ENCODE data around the gene CAVIN4.

The CAVIN4 gene

GRCh38 chr9:100589582-100589981 lies 11.7 kb downstream of the CAVIN4 start:
- H3K4me1 ChIP-seq (ENCODE audit: insufficient read depth, insufficient read length), result no peaks in the 10 kb centered on the region
- no peaks in the 10 kb centered on the region for H3K9me3 ChIP-seq (ENCODE audit: insufficient read depth, low read length)

GRCh38 chr9:100590481-100590880 lies 12.6 kb downstream of the CAVIN4 start:
- DNase-seq (ENCODE audit: low read depth, low spot score), result no peak
- no peaks in the 10 kb centered on the region for H3K9me3 ChIP-seq (ENCODE audit: insufficient read depth, low read length)

More at GRCh38 chr9:100589582-100589981, 11.7 kb downstream of the CAVIN4 start:
- no peak overlapping the region for H3K9ac ChIP-seq (ENCODE audit: insufficient read length, low read depth)
- TF ChIP-seq YY1 (IDR thresholded peaks at IDR 0.05; ENCODE audit: insufficient read depth, insufficient read length) (no peak), SUZ12 (IDR thresholded peaks at IDR 0.05; ENCODE audit: extremely low read depth, insufficient read depth, insufficient read length) (no peak), ZNF274 (IDR thresholded peaks at IDR 0.05; ENCODE audit: low read depth, low read length) (no peak)
- no peaks in the 10 kb centered on the region for H3K27me3 ChIP-seq (ENCODE audit: insufficient read depth, insufficient read length)
- DNase-seq (ENCODE audit: low read depth, low spot score), result no peak
- H3K36me3 ChIP-seq (ENCODE audit: insufficient read depth, insufficient read length, low read length), result peaks cover 21% of the 10 kb centered on the region
- H3K4me3 ChIP-seq (ENCODE audit: insufficient read length, low read depth), result no peak overlapping the region

GRCh38 chr9:100591139-100591538 lies 13.3 kb downstream of the CAVIN4 start:
- Histone ChIP-seq H3K4me3 (ENCODE audit: insufficient read length, low read depth) (no peak overlapping the region), H3K9ac (ENCODE audit: insufficient read length, low read depth) (no peak overlapping the region), H3K9me3 (ENCODE audit: insufficient read depth, low read length) (no peaks in the 10 kb centered on the region), H3K27me3 (ENCODE audit: insufficient read depth, insufficient read length) (no peaks in the 10 kb centered on the region), H3K36me3 (ENCODE audit: insufficient read depth, insufficient read length, low read length) (peaks cover 15% of the 10 kb centered on the region), H3K4me1 (ENCODE audit: insufficient read depth, insufficient read length) (no peaks in the 10 kb centered on the region)
- DNase-seq (ENCODE audit: low read depth, low spot score), result no peak
- no peak for TF ChIP-seq ZNF274 (IDR thresholded peaks at IDR 0.05; ENCODE audit: low read depth, low read length)
- TF ChIP-seq SUZ12 (IDR thresholded peaks at IDR 0.05; ENCODE audit: extremely low read depth, insufficient read depth, insufficient read length), result no peak
- TF ChIP-seq YY1 (IDR thresholded peaks at IDR 0.05; ENCODE audit: insufficient read depth, insufficient read length), result no peak

More at GRCh38 chr9:100590481-100590880, 12.6 kb downstream of the CAVIN4 start:
- Histone ChIP-seq H3K4me3 (ENCODE audit: insufficient read length, low read depth) (no peak overlapping the region), H3K4me1 (ENCODE audit: insufficient read depth, insufficient read length) (no peaks in the 10 kb centered on the region), H3K36me3 (ENCODE audit: insufficient read depth, insufficient read length, low read length) (peaks cover 21% of the 10 kb centered on the region), H3K27me3 (ENCODE audit: insufficient read depth, insufficient read length) (no peaks in the 10 kb centered on the region), H3K9ac (ENCODE audit: insufficient read length, low read depth) (no peak overlapping the region)
- no peak for TF ChIP-seq YY1 (IDR thresholded peaks at IDR 0.05; ENCODE audit: insufficient read depth, insufficient read length)
- TF ChIP-seq SUZ12 (IDR thresholded peaks at IDR 0.05; ENCODE audit: extremely low read depth, insufficient read depth, insufficient read length), result no peak
- no peak for TF ChIP-seq ZNF274 (IDR thresholded peaks at IDR 0.05; ENCODE audit: low read depth, low read length)

GRCh38 chr9:100591639-100592412 lies 13.9 kb downstream of the CAVIN4 start:
- DNase-seq (ENCODE audit: low read depth, low spot score), result no peak
- H3K27me3 ChIP-seq (ENCODE audit: insufficient read depth, insufficient read length), result no peaks in the 10 kb centered on the region
- H3K9me3 ChIP-seq (ENCODE audit: insufficient read depth, low read length), result no peaks in the 10 kb centered on the region
- H3K4me1 ChIP-seq (ENCODE audit: insufficient read depth, insufficient read length), result no peaks in the 10 kb centered on the region
- TF ChIP-seq YY1 (IDR thresholded peaks at IDR 0.05; ENCODE audit: insufficient read depth, insufficient read length) (no peak), SUZ12 (IDR thresholded peaks at IDR 0.05; ENCODE audit: extremely low read depth, insufficient read depth, insufficient read length) (no peak)
- no peak overlapping the region for H3K9ac ChIP-seq (ENCODE audit: insufficient read length, low read depth)
- peaks cover 8% of the 10 kb centered on the region for H3K36me3 ChIP-seq (ENCODE audit: insufficient read depth, insufficient read length, low read length)
- H3K4me3 ChIP-seq (ENCODE audit: insufficient read length, low read depth), result no peak overlapping the region

GRCh38 chr9:100595391-100596199 lies 17.7 kb downstream of the CAVIN4 start:
- H3K9ac ChIP-seq (ENCODE audit: insufficient read length, low read depth), result no peak overlapping the region
- no peaks in the 10 kb centered on the region for H3K4me1 ChIP-seq (ENCODE audit: insufficient read depth, insufficient read length)
- DNase-seq (ENCODE audit: low read depth, low spot score), result peak; percentile 61
- H3K4me3 ChIP-seq (ENCODE audit: insufficient read length, low read depth), result no peak overlapping the region
- no peaks in the 10 kb centered on the region for H3K36me3 ChIP-seq (ENCODE audit: insufficient read depth, insufficient read length, low read length)
- TF ChIP-seq SUZ12 (IDR thresholded peaks at IDR 0.05; ENCODE audit: extremely low read depth, insufficient read depth, insufficient read length), result no peak
- no peak for TF ChIP-seq YY1 (IDR thresholded peaks at IDR 0.05; ENCODE audit: insufficient read depth, insufficient read length)
- TF ChIP-seq ZNF274 (IDR thresholded peaks at IDR 0.05; ENCODE audit: low read depth, low read length), result no peak
- no peaks in the 10 kb centered on the region for H3K9me3 ChIP-seq (ENCODE audit: insufficient read depth, low read length)
- H3K27me3 ChIP-seq (ENCODE audit: insufficient read depth, insufficient read length), result peaks cover 7% of the 10 kb centered on the region

GRCh38 chr9:100597236-100597635 lies 19.4 kb downstream of the CAVIN4 start:
- H3K9ac ChIP-seq (ENCODE audit: insufficient read length, low read depth), result no peak overlapping the region
- no peaks in the 10 kb centered on the region for H3K9me3 ChIP-seq (ENCODE audit: insufficient read depth, low read length)
- no peak overlapping the region for H3K4me3 ChIP-seq (ENCODE audit: insufficient read length, low read depth)
- H3K4me1 ChIP-seq (ENCODE audit: insufficient read depth, insufficient read length), result no peaks in the 10 kb centered on the region
- H3K27me3 ChIP-seq (ENCODE audit: insufficient read depth, insufficient read length), result peaks cover 7% of the 10 kb centered on the region
- no peak for TF ChIP-seq YY1 (IDR thresholded peaks at IDR 0.05; ENCODE audit: insufficient read depth, insufficient read length)
- no peak for TF ChIP-seq SUZ12 (IDR thresholded peaks at IDR 0.05; ENCODE audit: extremely low read depth, insufficient read depth, insufficient read length)
- no peak for TF ChIP-seq ZNF274 (IDR thresholded peaks at IDR 0.05; ENCODE audit: low read depth, low read length)
- H3K36me3 ChIP-seq (ENCODE audit: insufficient read depth, insufficient read length, low read length), result no peaks in the 10 kb centered on the region
- DNase-seq (ENCODE audit: low read depth, low spot score), result no peak

GRCh38 chr9:100598641-100599145 lies 20.8 kb downstream of the CAVIN4 start:
- Histone ChIP-seq H3K4me3 (ENCODE audit: insufficient read length, low read depth) (peak overlapping the region; percentile 27), H3K36me3 (ENCODE audit: insufficient read depth, insufficient read length, low read length) (no peaks in the 10 kb centered on the region), H3K4me1 (ENCODE audit: insufficient read depth, insufficient read length) (no peaks in the 10 kb centered on the region), H3K9me3 (ENCODE audit: insufficient read depth, low read length) (no peaks in the 10 kb centered on the region), H3K9ac (ENCODE audit: insufficient read length, low read depth) (peak overlapping the region; percentile 12), H3K27me3 (ENCODE audit: insufficient read depth, insufficient read length) (peaks cover 7% of the 10 kb centered on the region)
- TF ChIP-seq SUZ12 (IDR thresholded peaks at IDR 0.05; ENCODE audit: extremely low read depth, insufficient read depth, insufficient read length), result no peak
- no peak for TF ChIP-seq YY1 (IDR thresholded peaks at IDR 0.05; ENCODE audit: insufficient read depth, insufficient read length)
- TF ChIP-seq ZNF274 (IDR thresholded peaks at IDR 0.05; ENCODE audit: low read depth, low read length), result no peak
- peak; percentile 91 for DNase-seq (ENCODE audit: low read depth, low spot score)

All from NT2/D1 (cell line).